NCI-H345 (cell line): ENCODE measurements around the gene GALR3.

Experiments used
- DNase-seq: peaks from one replicate; lab custom pipeline; 2025; lab: John Stamatoyannopoulos, UW

Gene GALR3

GRCh38 chr22:37865510-37865909, 42.3 kb downstream of the GALR3 start:
- DNase-seq, result no peak

- DNase-seq, result peak; percentile 62
Observed at GRCh38 chr22:37870273-37870672, 47.1 kb downstream of the GALR3 start.
